ENCODE results near the gene VSIG10L. TPM values are rescaled to one million over a fixed set of nuclear protein-coding genes. Genes with fewer than 3 reads are reported as not detected.

The VSIG10L gene
- total RNA-seq, 1 donor from 2014 or later, result 1.5 TPM

GRCh38 chr19:51330366-51330765 is 11.6 kb downstream of the VSIG10L start:
- no peak for DNase-seq (ENCODE audit: low read depth)
- Histone ChIP-seq H3K4me3 (ENCODE audit: low read depth, low read length) (no peak overlapping the region), H3K36me3 (ENCODE audit: control insufficient read depth, insufficient read depth, low read length) (no peaks in the 10 kb centered on the region), H3K27me3 (ENCODE audit: control insufficient read depth, insufficient read depth, low read length) (peaks cover 17% of the 10 kb centered on the region)
- TF ChIP-seq, protein P1, sequence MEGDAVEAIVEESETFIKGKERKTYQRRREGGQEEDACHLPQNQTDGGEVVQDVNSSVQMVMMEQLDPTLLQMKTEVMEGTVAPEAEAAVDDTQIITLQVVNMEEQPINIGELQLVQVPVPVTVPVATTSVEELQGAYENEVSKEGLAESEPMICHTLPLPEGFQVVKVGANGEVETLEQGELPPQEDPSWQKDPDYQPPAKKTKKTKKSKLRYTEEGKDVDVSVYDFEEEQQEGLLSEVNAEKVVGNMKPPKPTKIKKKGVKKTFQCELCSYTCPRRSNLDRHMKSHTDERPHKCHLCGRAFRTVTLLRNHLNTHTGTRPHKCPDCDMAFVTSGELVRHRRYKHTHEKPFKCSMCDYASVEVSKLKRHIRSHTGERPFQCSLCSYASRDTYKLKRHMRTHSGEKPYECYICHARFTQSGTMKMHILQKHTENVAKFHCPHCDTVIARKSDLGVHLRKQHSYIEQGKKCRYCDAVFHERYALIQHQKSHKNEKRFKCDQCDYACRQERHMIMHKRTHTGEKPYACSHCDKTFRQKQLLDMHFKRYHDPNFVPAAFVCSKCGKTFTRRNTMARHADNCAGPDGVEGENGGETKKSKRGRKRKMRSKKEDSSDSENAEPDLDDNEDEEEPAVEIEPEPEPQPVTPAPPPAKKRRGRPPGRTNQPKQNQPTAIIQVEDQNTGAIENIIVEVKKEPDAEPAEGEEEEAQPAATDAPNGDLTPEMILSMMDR (IDR thresholded peaks at IDR 0.05; ENCODE audit: insufficient read depth, low read length, poor library complexity, severe bottlenecking), result no peak

DNA sequence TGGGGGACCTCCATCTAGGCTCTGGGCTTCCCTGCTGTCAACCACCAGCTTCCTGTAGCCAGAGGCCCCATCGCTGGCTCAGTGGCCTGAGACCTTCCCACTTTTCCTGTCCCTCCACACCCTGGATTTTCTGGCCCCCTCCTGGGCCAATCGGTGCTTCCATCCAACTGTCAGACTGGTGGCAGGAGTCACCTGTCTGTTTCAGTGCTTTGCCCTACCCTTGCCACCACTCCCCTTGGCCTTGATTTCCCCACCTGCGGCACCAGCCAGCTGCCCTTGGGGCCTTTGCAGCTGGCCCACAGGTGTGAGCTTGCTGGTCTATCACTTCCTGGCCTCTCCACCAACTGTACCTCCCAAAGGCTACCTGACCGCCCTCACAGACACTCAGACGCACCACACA is 12.5 kb downstream of the VSIG10L start:
- Histone ChIP-seq H3K27me3 (ENCODE audit: control insufficient read depth, insufficient read depth, low read length) (peaks cover 17% of the 10 kb centered on the region), H3K4me3 (ENCODE audit: low read depth, low read length) (no peak overlapping the region), H3K36me3 (ENCODE audit: control insufficient read depth, insufficient read depth, low read length) (no peaks in the 10 kb centered on the region)
- TF ChIP-seq, protein P1 (IDR thresholded peaks at IDR 0.05; ENCODE audit: insufficient read depth, low read length, poor library complexity, severe bottlenecking), result no peak
- DNase-seq (ENCODE audit: low read depth), result no peak

GRCh38 chr19:51327066-51328001 is 14.6 kb downstream of the VSIG10L start:
- DNase-seq (ENCODE audit: low read depth), result no peak
- Histone ChIP-seq H3K36me3 (ENCODE audit: control insufficient read depth, insufficient read depth, low read length) (no peaks in the 10 kb centered on the region), H3K4me3 (ENCODE audit: low read depth, low read length) (no peak overlapping the region), H3K27me3 (ENCODE audit: control insufficient read depth, insufficient read depth, low read length) (peaks cover 17% of the 10 kb centered on the region)
- TF ChIP-seq, protein P1 (IDR thresholded peaks at IDR 0.05; ENCODE audit: insufficient read depth, low read length, poor library complexity, severe bottlenecking), result peak; percentile 18

DNA sequence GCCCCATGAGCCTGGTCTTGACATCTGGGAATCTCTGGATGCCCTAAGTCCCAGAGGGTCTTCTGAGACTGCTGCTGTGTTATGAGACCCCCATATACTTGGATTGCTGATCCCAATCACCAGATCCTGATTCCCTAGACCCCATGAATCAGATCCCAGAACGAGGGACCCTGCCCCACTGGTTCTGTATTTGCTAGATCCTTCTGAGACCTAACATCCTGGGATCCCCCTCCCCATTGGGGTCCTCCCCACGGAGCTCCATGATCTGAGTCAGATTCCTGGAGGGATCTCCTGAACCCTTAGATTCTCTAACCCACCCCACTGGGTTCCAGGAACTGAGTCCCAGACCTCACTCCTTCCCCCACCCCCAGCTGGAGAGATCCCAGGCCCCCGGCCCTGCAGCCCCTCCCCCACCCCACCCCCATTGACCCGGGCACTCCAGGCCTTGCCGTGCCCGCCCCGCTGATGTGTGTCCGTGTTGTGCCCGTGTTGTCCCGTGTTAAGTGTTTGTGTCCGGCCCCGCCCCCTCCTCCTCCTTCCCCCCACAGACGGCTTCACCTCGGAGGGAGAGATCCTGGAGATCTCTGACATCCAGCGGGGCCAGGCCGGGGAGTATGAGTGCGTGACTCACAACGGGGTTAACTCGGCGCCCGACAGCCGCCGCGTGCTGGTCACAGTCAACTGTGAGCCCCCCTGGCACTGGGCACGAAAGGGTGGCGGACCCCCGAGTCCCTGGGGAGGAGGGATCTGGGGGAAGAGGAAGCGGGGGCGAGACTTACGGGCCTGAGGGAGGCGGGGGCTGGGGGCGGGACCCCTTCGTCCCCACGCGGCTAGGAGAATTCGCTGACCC is 15.5 kb downstream of the VSIG10L start:
- Histone ChIP-seq H3K36me3 (ENCODE audit: control insufficient read depth, insufficient read depth, low read length) (no peaks in the 10 kb centered on the region), H3K27me3 (ENCODE audit: control insufficient read depth, insufficient read depth, low read length) (peaks cover 17% of the 10 kb centered on the region), H3K4me3 (ENCODE audit: low read depth, low read length) (no peak overlapping the region)
- TF ChIP-seq, protein P1 (IDR thresholded peaks at IDR 0.05; ENCODE audit: insufficient read depth, low read length, poor library complexity, severe bottlenecking), result no peak
- no peak for DNase-seq (ENCODE audit: low read depth)

- H3K4me3 ChIP-seq (ENCODE audit: low read depth, low read length), result no peak overlapping the region
- peaks cover 17% of the 10 kb centered on the region for H3K27me3 ChIP-seq (ENCODE audit: control insufficient read depth, insufficient read depth, low read length)
- no peak for DNase-seq (ENCODE audit: low read depth)
- TF ChIP-seq, protein P1 (IDR thresholded peaks at IDR 0.05; ENCODE audit: insufficient read depth, low read length, poor library complexity, severe bottlenecking), result no peak
- H3K36me3 ChIP-seq (ENCODE audit: control insufficient read depth, insufficient read depth, low read length), result no peaks in the 10 kb centered on the region
Measured at GRCh38 chr19:51325161-51325976, 16.6 kb downstream of the VSIG10L start.

All from kidney epithelial cell (primary cell).